ENCODE data around the gene RIPOR3.
A peak's percentile ranks its signal among the peaks of the same experiment; 100 is the strongest.
"Not testable (repeated sequence)": the region's sequence is repeated elsewhere in the genome, so short reads cannot be mapped to it uniquely, and the experiment has no call there.

RIPOR3 gene

GRCh38 chr20:50574586-50574985 is 116.8 kb downstream of the RIPOR3 start:
- no peak for DNase-seq (ENCODE audit: low read depth in 2 of 2)

DNA sequence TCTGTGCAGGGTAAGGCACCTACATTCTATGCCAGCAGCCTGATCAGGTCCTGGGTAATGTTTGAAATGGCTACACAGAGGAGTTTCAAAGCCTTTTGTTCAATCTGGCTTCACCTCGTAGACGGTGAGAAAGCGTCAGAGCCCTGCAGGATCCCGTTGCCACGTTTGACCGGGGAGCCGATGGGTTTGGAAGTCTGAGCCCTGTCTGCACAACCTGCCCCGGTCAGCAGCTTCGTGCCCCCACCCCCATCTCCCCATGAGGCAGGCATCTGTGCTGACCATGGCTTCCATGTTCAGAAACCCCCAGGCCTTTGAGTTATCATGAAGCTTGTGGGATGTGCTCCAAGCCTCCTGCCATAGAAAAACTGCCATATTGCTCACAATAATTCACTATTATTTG is 117.2 kb downstream of the RIPOR3 start:
- DNase-seq (ENCODE audit: low read depth in 2 of 2): no peak

DNA sequence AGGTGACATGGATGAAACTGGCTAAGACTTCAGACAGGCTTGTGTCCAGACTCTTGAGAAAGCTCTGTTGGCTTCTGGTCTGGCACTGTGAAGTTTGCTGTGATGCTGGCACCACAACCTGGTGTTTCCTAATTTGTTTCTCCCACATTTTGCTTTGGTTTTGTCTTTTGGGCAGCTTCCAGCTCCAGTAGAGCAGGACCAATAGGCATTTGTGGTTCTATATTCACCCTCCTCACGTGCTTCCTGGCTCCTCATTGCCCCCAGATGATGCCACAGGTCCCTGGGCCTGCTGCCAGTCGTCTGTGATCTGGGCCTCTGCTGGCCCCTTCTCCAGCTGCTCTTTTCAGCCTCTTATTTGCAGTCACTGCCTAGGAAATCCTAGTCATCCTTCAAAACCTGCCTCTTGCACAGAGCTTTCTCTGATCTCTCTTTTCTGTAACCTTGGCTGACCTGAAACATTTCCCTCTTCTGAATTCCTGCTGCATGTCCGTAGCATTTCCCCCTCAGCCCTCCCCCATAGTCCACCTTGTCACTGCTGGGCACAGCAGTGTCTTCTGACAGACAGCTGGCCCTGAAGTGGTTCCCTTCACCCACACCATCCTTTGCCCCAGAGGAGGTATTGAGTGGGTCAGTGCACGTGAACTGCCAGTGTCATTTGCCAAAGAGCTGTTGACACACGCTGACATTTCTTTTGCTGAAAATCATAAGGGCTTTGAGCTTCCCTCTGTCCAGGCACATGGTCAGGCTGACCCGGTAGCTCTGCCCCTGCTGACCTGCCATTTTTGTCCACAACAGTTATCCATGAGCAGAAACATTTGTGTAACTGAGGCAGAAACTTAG is 118.2 kb downstream of the RIPOR3 start:
- no peak for DNase-seq (ENCODE audit: low read depth in 2 of 2)

GRCh38 chr20:50571466-50571865 is 119.9 kb downstream of the RIPOR3 start:
- no peak for DNase-seq (ENCODE audit: low read depth in 2 of 2)

- DNase-seq (ENCODE audit: low read depth in 2 of 2): no peak
These were observed 121.2 kb downstream of the RIPOR3 start for GRCh38 chr20:50569864-50570836.

GRCh38 chr20:50569487-50569863 is 121.9 kb downstream of the RIPOR3 start:
- not testable (repeated sequence) for DNase-seq (ENCODE audit: low read depth in 2 of 2)

GRCh38 chr20:50568549-50568942 is 122.8 kb downstream of the RIPOR3 start:
- DNase-seq (ENCODE audit: low read depth in 2 of 2): no peak

DNA sequence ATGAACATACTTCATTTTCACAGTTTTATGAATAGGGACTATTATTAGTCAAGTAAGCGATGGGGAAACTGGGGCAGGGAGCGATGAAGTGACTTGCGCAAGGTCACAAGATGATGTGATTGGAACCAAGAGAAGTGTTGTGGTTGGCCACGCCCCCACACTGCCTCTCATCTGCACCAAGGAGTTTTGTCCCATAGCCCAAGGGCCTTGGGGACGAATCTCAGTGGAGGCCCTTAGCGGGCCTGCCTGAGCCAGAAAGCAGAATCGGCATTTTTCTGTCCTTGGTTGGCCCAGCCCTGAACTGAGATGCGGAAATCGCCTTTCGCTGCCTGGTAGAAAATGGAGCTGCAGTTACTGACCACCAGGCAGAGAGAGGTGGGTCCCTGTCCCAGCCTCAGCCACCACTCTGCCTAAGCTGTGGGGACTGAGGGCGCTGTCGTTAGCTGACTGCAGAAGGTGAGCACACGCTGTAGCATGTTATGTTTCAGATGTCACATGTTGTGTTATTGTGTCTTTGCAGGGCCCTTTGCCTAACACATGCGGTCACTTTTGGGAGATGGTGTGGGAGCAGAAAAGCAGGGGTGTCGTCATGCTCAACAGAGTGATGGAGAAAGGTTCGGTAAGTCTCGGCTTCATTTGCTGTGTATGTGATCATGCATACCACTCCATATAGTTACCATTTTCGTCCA is 123.3 kb downstream of the RIPOR3 start:
- no peak for DNase-seq (ENCODE audit: low read depth in 2 of 2)

DNA sequence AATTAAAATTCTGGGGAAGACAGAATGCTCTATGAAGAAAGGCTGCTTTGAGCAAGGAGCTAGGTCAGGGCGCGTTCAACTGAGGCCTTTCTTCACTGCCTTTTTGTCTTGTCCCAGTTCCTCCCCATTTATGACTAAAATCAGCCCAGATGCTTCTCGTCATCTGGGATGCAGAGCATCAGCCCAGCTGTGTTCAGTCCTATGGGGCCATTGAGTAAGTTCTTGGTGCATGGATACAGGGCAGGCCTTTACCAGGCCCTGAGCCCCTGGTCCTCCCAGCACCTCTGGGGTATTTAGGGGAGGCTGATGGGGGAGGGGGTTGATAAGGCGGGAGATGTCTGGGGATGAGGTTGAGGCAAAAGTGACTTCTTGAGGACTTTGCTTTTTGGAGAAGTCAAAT is 125.5 kb downstream of the RIPOR3 start:
- DNase-seq (ENCODE audit: low read depth in 2 of 2): no peak

- no peak for DNase-seq (ENCODE audit: low read depth in 2 of 2)
These were observed 126.0 kb downstream of the RIPOR3 start for GRCh38 chr20:50565383-50565782.

- no peak for DNase-seq (ENCODE audit: low read depth in 2 of 2)
These were observed 128.0 kb downstream of the RIPOR3 start for GRCh38 chr20:50563133-50563944.

- DNase-seq (ENCODE audit: low read depth in 2 of 2): no peak
These were observed 129.1 kb downstream of the RIPOR3 start for GRCh38 chr20:50562262-50562701.

DNA sequence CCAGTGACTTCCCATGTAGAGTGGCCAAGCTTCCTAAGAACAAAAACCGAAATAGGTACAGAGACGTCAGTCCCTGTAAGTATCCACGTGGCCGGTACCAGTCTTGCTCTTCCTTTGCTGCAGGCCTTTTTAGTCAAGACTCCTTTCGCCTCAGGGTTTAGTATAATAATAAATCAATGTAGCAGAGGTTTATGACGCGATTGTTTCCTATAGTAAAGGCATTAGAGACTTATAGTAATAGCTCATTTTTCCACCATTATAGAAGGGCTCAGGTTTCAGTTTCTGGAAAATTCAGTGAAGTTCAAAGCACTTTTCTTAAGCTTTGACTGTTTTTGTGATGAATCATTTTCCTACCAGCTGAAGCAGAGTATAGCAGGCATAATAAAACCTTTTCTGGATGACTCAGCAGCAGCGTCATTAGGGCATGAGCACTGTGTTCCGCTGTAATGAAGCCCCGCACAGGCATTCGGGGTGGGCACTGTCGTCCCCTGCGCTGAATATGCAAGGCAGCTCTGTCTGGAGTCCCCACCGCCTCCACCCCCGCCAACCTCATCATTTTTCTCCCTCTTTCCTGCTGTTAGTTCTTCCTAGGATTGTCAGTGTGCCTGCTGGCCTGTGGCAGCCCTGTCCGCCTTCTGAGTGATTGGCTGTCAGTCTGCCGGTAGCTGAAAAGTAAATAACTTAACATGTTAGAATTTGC is 129.8 kb downstream of the RIPOR3 start:
- peak; percentile 20 to 60 for DNase-seq (ENCODE audit: low read depth in 2 of 2)

DNA sequence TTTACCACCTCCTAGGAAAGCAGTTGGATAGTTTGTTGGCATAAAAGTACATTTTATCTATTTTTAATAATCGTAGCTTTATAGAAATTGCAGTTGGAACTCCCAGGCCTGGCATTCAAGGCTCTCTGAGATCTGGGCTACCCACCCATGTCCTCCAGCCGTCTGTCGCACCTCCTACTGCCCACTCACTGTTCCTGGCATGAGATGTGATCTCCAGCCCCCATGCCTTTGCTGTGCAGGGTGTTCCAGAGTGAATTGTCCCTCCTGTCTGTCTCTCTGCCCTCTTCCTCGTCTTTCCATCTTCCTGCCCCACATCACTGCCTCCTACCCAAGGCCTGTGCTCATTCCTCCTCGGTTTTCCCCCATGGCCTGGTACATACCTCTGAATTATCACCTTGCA is 130.5 kb downstream of the RIPOR3 start:
- DNase-seq (ENCODE audit: low read depth in 2 of 2): no peak

DNA sequence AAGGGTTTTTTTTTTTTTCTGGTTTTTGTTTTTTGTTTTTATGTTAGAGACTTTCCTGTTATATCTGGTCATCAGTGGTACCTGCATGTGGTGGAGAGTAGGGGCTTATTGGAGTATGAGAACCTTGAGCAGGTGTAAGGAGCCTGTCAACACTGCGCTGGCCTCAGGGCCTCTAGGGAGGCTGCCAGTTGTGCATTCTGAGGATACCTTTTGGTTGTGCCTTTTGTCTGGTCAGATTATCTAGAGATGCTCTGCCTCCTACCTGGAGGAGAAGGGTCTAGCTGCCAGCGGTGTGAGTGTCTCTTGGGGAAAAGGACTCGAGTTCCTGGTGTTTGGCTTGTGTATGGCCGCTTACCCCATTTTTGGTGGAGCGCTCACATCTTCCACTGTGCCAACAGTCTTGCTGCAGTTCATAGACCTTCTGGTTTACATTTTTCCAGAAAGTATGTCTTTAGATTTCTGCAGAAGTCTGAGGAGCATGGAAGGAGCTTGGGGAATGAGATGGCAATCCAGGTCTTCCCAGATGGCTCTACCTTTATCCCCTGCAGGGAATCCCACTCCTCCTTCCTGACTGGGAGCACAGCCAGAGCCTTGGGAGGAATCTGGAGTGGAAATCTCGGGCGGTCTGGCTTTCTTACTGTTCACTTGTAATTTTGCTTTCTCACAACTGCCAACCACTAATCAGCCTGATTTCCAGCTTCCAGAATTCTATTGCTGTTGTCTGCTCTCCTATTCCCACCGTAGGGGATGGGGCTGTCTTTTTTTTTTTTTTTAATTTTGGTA is 131.3 kb downstream of the RIPOR3 start:
- DNase-seq (ENCODE audit: low read depth in 2 of 2): no peak

DNA sequence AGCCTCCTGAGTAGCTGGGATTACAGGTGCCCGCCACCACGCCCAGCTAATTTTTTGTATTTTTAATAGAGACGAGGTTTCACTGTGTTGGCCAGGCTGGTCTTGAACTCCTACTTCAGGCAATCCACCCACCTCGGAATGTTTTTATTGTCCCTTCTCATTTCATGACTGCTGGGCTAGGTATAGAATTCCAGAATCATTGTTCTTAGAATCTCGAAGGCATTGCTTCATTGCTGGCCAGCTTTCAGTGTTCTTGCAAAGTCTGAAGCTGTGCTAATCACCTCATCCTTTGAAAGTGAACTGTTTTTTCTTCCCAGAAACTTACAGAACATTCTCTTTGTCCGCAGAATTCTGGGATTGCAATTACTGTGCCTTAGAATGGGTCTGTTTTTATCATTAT is 132.2 kb downstream of the RIPOR3 start:
- no peak for DNase-seq (ENCODE audit: low read depth in 2 of 2)

DNA sequence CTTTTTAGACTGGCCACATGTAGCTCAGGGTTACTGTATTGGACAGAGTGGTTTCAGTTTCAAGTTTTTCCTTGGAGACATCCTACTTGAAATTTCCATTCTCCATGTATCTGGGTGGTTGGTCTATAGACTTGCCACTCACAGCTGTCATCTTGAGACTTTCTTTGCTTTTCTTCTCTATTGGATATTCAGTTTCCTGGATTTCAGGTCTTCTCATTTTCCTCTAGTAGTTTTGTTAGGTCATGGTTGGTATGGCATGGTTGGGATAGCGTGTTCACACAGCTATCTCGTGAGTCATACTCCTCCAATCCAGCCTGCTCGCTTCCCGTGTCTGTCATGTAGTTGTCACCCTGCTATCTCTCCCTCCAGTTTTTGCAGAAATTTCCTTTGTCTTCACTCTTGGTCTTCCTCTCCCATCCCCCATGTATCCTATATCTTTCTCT is 132.8 kb downstream of the RIPOR3 start:
- no peak for DNase-seq (ENCODE audit: low read depth in 2 of 2)

DNA sequence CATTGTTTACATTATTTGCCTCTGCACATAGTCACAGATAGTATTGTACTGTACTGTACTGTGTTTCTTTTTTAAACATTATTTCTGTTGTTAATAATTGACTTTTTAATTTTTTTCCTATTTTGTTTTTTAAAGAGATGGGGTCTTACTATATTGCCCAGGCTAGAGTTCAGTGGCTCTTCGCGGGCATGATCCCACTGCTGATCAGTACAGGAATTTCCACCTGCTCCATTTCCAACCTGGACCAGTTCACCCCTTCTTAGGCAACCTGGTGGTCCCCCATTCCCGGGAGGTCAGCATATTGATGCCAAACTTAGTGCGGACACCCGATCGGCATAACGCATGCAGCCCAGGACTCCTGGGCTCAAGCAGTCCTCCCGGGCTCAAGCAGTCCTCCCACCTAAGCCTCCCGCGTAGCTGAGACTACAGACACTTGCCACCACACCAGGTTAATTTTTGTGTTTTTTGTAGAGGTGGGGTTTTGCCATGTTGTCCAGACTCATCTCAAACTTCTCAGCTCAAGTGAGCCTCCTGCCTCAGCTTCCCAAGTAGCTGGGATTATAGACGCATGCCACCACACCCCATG is 133.7 kb downstream of the RIPOR3 start:
- no peak for DNase-seq (ENCODE audit: low read depth in 2 of 2)

GRCh38 chr20:50555662-50556061 is 135.7 kb downstream of the RIPOR3 start:
- DNase-seq (ENCODE audit: low read depth in 2 of 2): no peak

Data from stimulated activated CD8-positive, alpha-beta memory T cell treated with anti-CD3 and anti-CD28 coated beads, Interleukin-15, amount 100 ng/mL, for 4 hours (primary cell).